ENCODE measurements around the gene FAM219B.
"Not testable (repeated sequence)": the region's sequence is repeated elsewhere in the genome, so short reads cannot be mapped to it uniquely, and the experiment has no call there.

FAM219B gene

GRCh38 chr15:74901612-74902063 lies 5.0 kb downstream of the FAM219B start:
- TF ChIP-seq CTCF (IDR thresholded peaks at IDR 0.05; ENCODE audit: low read depth, low read length), result peak; percentile 90
- Histone ChIP-seq H3K36me3 (peaks cover 54% of the 10 kb centered on the region), H3K9me3 (no peaks in the 10 kb centered on the region), H3K4me3 (ENCODE audit: low read depth, low read length) (no peak overlapping the region), H3K27me3 (no peaks in the 10 kb centered on the region), H3K4me1 (no peaks in the 10 kb centered on the region)
- DNase-seq, result peak; percentile 53

GRCh38 chr15:74897300-74897701 lies 9.3 kb downstream of the FAM219B start:
- Histone ChIP-seq H3K4me1 (no peaks in the 10 kb centered on the region), H3K9me3 (no peaks in the 10 kb centered on the region), H3K4me3 (ENCODE audit: low read depth, low read length) (no peak overlapping the region), H3K36me3 (peaks cover 41% of the 10 kb centered on the region), H3K27me3 (no peaks in the 10 kb centered on the region)
- no peak for DNase-seq
- no peak for TF ChIP-seq CTCF (IDR thresholded peaks at IDR 0.05; ENCODE audit: low read depth, low read length)

- Histone ChIP-seq H3K4me1 (no peaks in the 10 kb centered on the region), H3K9me3 (no peaks in the 10 kb centered on the region), H3K4me3 (ENCODE audit: low read depth, low read length) (no peak overlapping the region), H3K27me3 (no peaks in the 10 kb centered on the region), H3K36me3 (peaks cover 36% of the 10 kb centered on the region)
- DNase-seq, result no peak
- TF ChIP-seq CTCF (IDR thresholded peaks at IDR 0.05; ENCODE audit: low read depth, low read length), result no peak
These were observed 10.3 kb downstream of the FAM219B start for GRCh38 chr15:74896316-74896715.

- H3K4me3 ChIP-seq (ENCODE audit: low read depth, low read length), result no peak overlapping the region
- H3K27me3 ChIP-seq, result no peaks in the 10 kb centered on the region
- H3K36me3 ChIP-seq, result peaks cover 35% of the 10 kb centered on the region
- DNase-seq, result no peak
- H3K4me1 ChIP-seq, result no peaks in the 10 kb centered on the region
- H3K9me3 ChIP-seq, result no peaks in the 10 kb centered on the region
- no peak for TF ChIP-seq CTCF (IDR thresholded peaks at IDR 0.05; ENCODE audit: low read depth, low read length)
These were observed 10.8 kb downstream of the FAM219B start for GRCh38 chr15:74895830-74896229.

- H3K27me3 ChIP-seq; DNase-seq; H3K4me1 ChIP-seq; H3K4me3 ChIP-seq (ENCODE audit: low read depth, low read length); H3K9me3 ChIP-seq: not testable (repeated sequence)
- peaks cover 25% of the 10 kb centered on the region for H3K36me3 ChIP-seq
These were observed 12.3 kb downstream of the FAM219B start for GRCh38 chr15:74894383-74894782.

- H3K4me1 ChIP-seq, result no peaks in the 10 kb centered on the region
- no peak for DNase-seq
These were observed 13.0 kb downstream of the FAM219B start for GRCh38 chr15:74893627-74894026.

More at GRCh38 chr15:74893627-74894026, 13.0 kb downstream of the FAM219B start:
- Histone ChIP-seq H3K9me3 (no peaks in the 10 kb centered on the region), H3K27me3 (no peaks in the 10 kb centered on the region), H3K4me3 (ENCODE audit: low read depth, low read length) (no peak overlapping the region), H3K36me3 (peaks cover 19% of the 10 kb centered on the region)
- no peak for TF ChIP-seq CTCF (IDR thresholded peaks at IDR 0.05; ENCODE audit: low read depth, low read length)
